GM23338 (cell line): Measurements from ENCODE around the gene SEMA4A. TPM values are rescaled to one million over a fixed set of nuclear protein-coding genes. Genes with fewer than 3 reads are reported as not detected.

Experiments used
- ATAC-seq: fragments of 200-7000 bp; cut with Tn5 transposase; 3 replicates; pipeline ENCODE4 v1.9.1; 2020
- DNase-seq: peaks from one replicate; pipeline ENCODE4 v3.0.0-alpha.2; 2015; ENCODE audit warnings: low spot score
- H2AFZ ChIP-seq: fragments of 200-600 bp; sonication (generic); 2 replicates; pipeline ENCODE4 v1.8.0; 2016; ENCODE audit warnings: antibody characterized with exemption, mild to moderate bottlenecking, moderate library complexity
- H3F3A ChIP-seq: fragments of 200-600 bp; sonication (generic); replicated peaks from 2 replicates; pipeline ENCODE4 v1.8.0; 2017; ENCODE audit warnings: antibody characterized with exemption, mixed run types, low read depth
- H3K27ac ChIP-seq: fragments of 200-600 bp; sonication (generic); 2 replicates; pipeline ENCODE4 v1.6.1; 2016; ENCODE audit warnings: low read depth
- H3K27me3 ChIP-seq: fragments of 200-600 bp; sonication (generic); 2 replicates; pipeline ENCODE4 v1.8.0; 2016; ENCODE audit warnings: mild to moderate bottlenecking, mixed run types, moderate library complexity; ENCODE audit not compliant: insufficient read depth
- H3K36me3 ChIP-seq: fragments of 200-600 bp; sonication (generic); 2 replicates; pipeline ENCODE4 v1.8.0; 2016; ENCODE audit warnings: mild to moderate bottlenecking; ENCODE audit not compliant: insufficient read depth
- H3K4me1 ChIP-seq: fragments of 200-600 bp; sonication (generic); 2 replicates; pipeline ENCODE4 v1.8.0; 2016; ENCODE audit warnings: mild to moderate bottlenecking, moderate library complexity; ENCODE audit not compliant: insufficient read depth
- H3K4me2 ChIP-seq: fragments of 200-600 bp; sonication (generic); 2 replicates; pipeline ENCODE4 v1.7.1; 2017; ENCODE audit warnings: mixed run types
- H3K4me3 ChIP-seq: fragments of 200-600 bp; sonication (generic); 2 replicates; pipeline ENCODE4 v1.6.1; 2016; ENCODE audit warnings: mixed run types
- H3K79me2 ChIP-seq: fragments of 200-600 bp; sonication (generic); replicated peaks from 2 replicates; pipeline ENCODE4 v1.8.0; 2017; ENCODE audit warnings: mild to moderate bottlenecking; ENCODE audit not compliant: insufficient read depth
- H3K9me2 ChIP-seq: fragments of 200-600 bp; sonication (generic); 2 replicates; pipeline ENCODE4 v1.8.0; 2017; ENCODE audit not compliant: insufficient read depth
- H4K20me1 ChIP-seq: fragments of 200-600 bp; sonication (generic); replicated peaks from 2 replicates; pipeline ENCODE4 v1.8.0; 2017; ENCODE audit warnings: mild to moderate bottlenecking; ENCODE audit not compliant: insufficient read depth
- H3K27ac Mint-ChIP-seq: 2 replicates; pipeline ENCODE4 v1.8.0; 2020; ENCODE audit warnings: inconsistent platforms, mild to moderate bottlenecking, moderate library complexity, mixed read lengths
- H3K27me3 Mint-ChIP-seq: 3 replicates; pipeline ENCODE4 v1.8.0; 2022; ENCODE audit warnings: low read depth, mild to moderate bottlenecking, moderate library complexity, mixed read lengths, inconsistent platforms; ENCODE audit not compliant: insufficient read depth, poor library complexity
- H3K36me3 Mint-ChIP-seq: 3 replicates; pipeline ENCODE4 v1.8.0; 2021; ENCODE audit warnings: low read depth, mild to moderate bottlenecking, inconsistent platforms, moderate library complexity, mixed read lengths
- H3K4me1 Mint-ChIP-seq: 3 replicates; pipeline ENCODE4 v1.8.0; 2020; ENCODE audit warnings: mild to moderate bottlenecking, inconsistent platforms, mixed read lengths
- H3K4me3 Mint-ChIP-seq: 3 replicates; pipeline ENCODE4 v1.8.0; 2021; ENCODE audit warnings: moderate library complexity, mild to moderate bottlenecking, inconsistent platforms, mixed read lengths
- H3K9me3 Mint-ChIP-seq: 3 replicates; pipeline ENCODE4 v1.8.0; 2020; ENCODE audit warnings: moderate library complexity, mild to moderate bottlenecking, inconsistent platforms, mixed read lengths
- CREB1 ChIP-seq: fragments of 250-450 bp; sonication (Bioruptor Pico); IDR thresholded peaks from 2 replicates; pipeline ENCODE4 v1.5.0; 2020; ENCODE audit warnings: low read depth, mild to moderate bottlenecking, moderate library complexity
- CTCF ChIP-seq, 2 experiments: fragments of 200-600 bp in 1 of 2; sonication (generic) in 1 of 2; conservative IDR thresholded peaks; 2 replicates each; pipeline versions ENCODE4 v1.5.1 to v1.6.1; 2016 to 2017; ENCODE audit warnings: antibody characterized with exemption in 2 of 2, low read depth in 2 of 2, mild to moderate bottlenecking in 2 of 2, moderate library complexity in 1 of 2
- ETS1 ChIP-seq: IDR thresholded peaks from 2 replicates; pipeline ENCODE4 v1.6.1; 2016; ENCODE audit warnings: antibody characterized with exemption
- EZH2 ChIP-seq: fragments of 200-600 bp; sonication (generic); IDR thresholded peaks from one replicate; pipeline ENCODE4 v1.8.0; 2017; ENCODE audit warnings: antibody characterized with exemption, mild to moderate bottlenecking, low read depth; ENCODE audit not compliant: unreplicated experiment
- EZH2phosphoT487 ChIP-seq: fragments of 200-600 bp; sonication (generic); IDR thresholded peaks from one replicate; pipeline ENCODE4 v1.8.1; 2018; ENCODE audit warnings: antibody characterized with exemption; ENCODE audit not compliant: unreplicated experiment
- JUNB ChIP-seq: IDR thresholded peaks from one replicate; pipeline ENCODE4 v1.6.1; 2016; ENCODE audit warnings: antibody characterized with exemption; ENCODE audit not compliant: unreplicated experiment
- NANOG ChIP-seq: IDR thresholded peaks from 2 replicates; pipeline ENCODE4 v1.6.1; 2016; ENCODE audit warnings: antibody characterized with exemption, borderline replicate concordance
- POLR2AphosphoS5 ChIP-seq: IDR thresholded peaks from 2 replicates; pipeline ENCODE4 v1.6.1; 2016; ENCODE audit warnings: antibody characterized with exemption, low read depth
- STAT1 ChIP-seq: IDR thresholded peaks from one replicate; pipeline ENCODE4 v1.6.1; 2016; ENCODE audit warnings: antibody characterized with exemption; ENCODE audit not compliant: unreplicated experiment
- ZNF114 ChIP-seq: fragments of 250-450 bp; sonication (Bioruptor Pico); IDR thresholded peaks from 2 replicates; pipeline ENCODE4 v1.5.0; 2020; ENCODE audit warnings: mild to moderate bottlenecking, moderate library complexity
- ZNF331 ChIP-seq: fragments of 250-450 bp; sonication (Bioruptor Pico); IDR thresholded peaks from 2 replicates; pipeline ENCODE4 v1.5.0; 2020; ENCODE audit warnings: low read depth, mild to moderate bottlenecking, moderate library complexity
- polyA plus RNA-seq: library from polyadenylated mRNA; unstranded; fragments of >200 nt; fragmentation: Nextera tagmentation; extraction: Ambion mirVana; gene quantifications from 2 replicates; pipeline ENCODE4 v1.2.1, GENCODE V29; 2016
- total RNA-seq: library from RNA; depleted of rRNA; stranded (reverse); fragments of >200 nt; shearing (Covaris generic); gene quantifications from 2 replicates; pipeline ENCODE4 v1.2.3, GENCODE V29; 2014
- TF ChIP-seq, protein P1 (sequence below): IDR thresholded peaks from one replicate; pipeline ENCODE4 v1.6.1; 2018; ENCODE audit warnings: antibody characterized with exemption; ENCODE audit not compliant: unreplicated experiment
- TF ChIP-seq, protein P2 (sequence below): fragments of 250-450 bp; sonication (Bioruptor Pico); IDR thresholded peaks from 2 replicates; pipeline ENCODE4 v1.5.0; 2020; ENCODE audit warnings: mild to moderate bottlenecking, moderate library complexity

Gene SEMA4A
- total and polyA plus RNA-seq, 2 experiments from 2014 or later: 5.5 to 20.2 TPM

- Histone ChIP-seq H3K27ac (peak overlapping the region; percentile 96), H3K36me3 (0 out of 2 replicates have a peak, but pooled peaks cover 5% of the 10 kb centered on the region), H3K4me3 (peak overlapping the region; percentile 64), H2AFZ (no peak overlapping the region), H3K79me2 (peaks cover 50% of the 10 kb centered on the region), H3F3A (peaks cover 11% of the 10 kb centered on the region; the same call in 1 of the 2 replicates), H3K4me1 (peaks cover 27% of the 10 kb centered on the region), H3K9me2 (no peaks in the 10 kb centered on the region), H4K20me1 (peaks cover 11% of the 10 kb centered on the region; the same call in 1 of the 2 replicates), H3K4me2 (peak overlapping the region; percentile 98), H3K27me3 (no peaks in the 10 kb centered on the region)
- DNase-seq (no peak), ATAC-seq (no peak)
- Mint-ChIP-seq H3K27ac (peak overlapping the region; percentile 100), H3K36me3 (peaks cover 23% of the 10 kb centered on the region), H3K9me3 (no peaks in the 10 kb centered on the region), H3K4me3 (peak overlapping the region; percentile 96), H3K4me1 (peaks cover 25% of the 10 kb centered on the region), H3K27me3 (peaks cover 11% of the 10 kb centered on the region)
- TF ChIP-seq STAT1 (no peak), CREB1 (CRISPR knock-in tag) (no peak), EZH2phosphoT487 (no peak), ETS1 (no peak), POLR2AphosphoS5 (no peak), ZNF331 (no peak), JUNB (no peak), ZNF114 (CRISPR knock-in tag) (no peak), CTCF (conservative IDR thresholded peaks at IDR 0.05; ENCODE audit: low read depth in 2 of 2) (no peak), NANOG (no peak), EZH2 (no peak)
- TF ChIP-seq, protein P1, sequence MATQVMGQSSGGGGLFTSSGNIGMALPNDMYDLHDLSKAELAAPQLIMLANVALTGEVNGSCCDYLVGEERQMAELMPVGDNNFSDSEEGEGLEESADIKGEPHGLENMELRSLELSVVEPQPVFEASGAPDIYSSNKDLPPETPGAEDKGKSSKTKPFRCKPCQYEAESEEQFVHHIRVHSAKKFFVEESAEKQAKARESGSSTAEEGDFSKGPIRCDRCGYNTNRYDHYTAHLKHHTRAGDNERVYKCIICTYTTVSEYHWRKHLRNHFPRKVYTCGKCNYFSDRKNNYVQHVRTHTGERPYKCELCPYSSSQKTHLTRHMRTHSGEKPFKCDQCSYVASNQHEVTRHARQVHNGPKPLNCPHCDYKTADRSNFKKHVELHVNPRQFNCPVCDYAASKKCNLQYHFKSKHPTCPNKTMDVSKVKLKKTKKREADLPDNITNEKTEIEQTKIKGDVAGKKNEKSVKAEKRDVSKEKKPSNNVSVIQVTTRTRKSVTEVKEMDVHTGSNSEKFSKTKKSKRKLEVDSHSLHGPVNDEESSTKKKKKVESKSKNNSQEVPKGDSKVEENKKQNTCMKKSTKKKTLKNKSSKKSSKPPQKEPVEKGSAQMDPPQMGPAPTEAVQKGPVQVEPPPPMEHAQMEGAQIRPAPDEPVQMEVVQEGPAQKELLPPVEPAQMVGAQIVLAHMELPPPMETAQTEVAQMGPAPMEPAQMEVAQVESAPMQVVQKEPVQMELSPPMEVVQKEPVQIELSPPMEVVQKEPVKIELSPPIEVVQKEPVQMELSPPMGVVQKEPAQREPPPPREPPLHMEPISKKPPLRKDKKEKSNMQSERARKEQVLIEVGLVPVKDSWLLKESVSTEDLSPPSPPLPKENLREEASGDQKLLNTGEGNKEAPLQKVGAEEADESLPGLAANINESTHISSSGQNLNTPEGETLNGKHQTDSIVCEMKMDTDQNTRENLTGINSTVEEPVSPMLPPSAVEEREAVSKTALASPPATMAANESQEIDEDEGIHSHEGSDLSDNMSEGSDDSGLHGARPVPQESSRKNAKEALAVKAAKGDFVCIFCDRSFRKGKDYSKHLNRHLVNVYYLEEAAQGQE: no peak
- TF ChIP-seq, protein P2, sequence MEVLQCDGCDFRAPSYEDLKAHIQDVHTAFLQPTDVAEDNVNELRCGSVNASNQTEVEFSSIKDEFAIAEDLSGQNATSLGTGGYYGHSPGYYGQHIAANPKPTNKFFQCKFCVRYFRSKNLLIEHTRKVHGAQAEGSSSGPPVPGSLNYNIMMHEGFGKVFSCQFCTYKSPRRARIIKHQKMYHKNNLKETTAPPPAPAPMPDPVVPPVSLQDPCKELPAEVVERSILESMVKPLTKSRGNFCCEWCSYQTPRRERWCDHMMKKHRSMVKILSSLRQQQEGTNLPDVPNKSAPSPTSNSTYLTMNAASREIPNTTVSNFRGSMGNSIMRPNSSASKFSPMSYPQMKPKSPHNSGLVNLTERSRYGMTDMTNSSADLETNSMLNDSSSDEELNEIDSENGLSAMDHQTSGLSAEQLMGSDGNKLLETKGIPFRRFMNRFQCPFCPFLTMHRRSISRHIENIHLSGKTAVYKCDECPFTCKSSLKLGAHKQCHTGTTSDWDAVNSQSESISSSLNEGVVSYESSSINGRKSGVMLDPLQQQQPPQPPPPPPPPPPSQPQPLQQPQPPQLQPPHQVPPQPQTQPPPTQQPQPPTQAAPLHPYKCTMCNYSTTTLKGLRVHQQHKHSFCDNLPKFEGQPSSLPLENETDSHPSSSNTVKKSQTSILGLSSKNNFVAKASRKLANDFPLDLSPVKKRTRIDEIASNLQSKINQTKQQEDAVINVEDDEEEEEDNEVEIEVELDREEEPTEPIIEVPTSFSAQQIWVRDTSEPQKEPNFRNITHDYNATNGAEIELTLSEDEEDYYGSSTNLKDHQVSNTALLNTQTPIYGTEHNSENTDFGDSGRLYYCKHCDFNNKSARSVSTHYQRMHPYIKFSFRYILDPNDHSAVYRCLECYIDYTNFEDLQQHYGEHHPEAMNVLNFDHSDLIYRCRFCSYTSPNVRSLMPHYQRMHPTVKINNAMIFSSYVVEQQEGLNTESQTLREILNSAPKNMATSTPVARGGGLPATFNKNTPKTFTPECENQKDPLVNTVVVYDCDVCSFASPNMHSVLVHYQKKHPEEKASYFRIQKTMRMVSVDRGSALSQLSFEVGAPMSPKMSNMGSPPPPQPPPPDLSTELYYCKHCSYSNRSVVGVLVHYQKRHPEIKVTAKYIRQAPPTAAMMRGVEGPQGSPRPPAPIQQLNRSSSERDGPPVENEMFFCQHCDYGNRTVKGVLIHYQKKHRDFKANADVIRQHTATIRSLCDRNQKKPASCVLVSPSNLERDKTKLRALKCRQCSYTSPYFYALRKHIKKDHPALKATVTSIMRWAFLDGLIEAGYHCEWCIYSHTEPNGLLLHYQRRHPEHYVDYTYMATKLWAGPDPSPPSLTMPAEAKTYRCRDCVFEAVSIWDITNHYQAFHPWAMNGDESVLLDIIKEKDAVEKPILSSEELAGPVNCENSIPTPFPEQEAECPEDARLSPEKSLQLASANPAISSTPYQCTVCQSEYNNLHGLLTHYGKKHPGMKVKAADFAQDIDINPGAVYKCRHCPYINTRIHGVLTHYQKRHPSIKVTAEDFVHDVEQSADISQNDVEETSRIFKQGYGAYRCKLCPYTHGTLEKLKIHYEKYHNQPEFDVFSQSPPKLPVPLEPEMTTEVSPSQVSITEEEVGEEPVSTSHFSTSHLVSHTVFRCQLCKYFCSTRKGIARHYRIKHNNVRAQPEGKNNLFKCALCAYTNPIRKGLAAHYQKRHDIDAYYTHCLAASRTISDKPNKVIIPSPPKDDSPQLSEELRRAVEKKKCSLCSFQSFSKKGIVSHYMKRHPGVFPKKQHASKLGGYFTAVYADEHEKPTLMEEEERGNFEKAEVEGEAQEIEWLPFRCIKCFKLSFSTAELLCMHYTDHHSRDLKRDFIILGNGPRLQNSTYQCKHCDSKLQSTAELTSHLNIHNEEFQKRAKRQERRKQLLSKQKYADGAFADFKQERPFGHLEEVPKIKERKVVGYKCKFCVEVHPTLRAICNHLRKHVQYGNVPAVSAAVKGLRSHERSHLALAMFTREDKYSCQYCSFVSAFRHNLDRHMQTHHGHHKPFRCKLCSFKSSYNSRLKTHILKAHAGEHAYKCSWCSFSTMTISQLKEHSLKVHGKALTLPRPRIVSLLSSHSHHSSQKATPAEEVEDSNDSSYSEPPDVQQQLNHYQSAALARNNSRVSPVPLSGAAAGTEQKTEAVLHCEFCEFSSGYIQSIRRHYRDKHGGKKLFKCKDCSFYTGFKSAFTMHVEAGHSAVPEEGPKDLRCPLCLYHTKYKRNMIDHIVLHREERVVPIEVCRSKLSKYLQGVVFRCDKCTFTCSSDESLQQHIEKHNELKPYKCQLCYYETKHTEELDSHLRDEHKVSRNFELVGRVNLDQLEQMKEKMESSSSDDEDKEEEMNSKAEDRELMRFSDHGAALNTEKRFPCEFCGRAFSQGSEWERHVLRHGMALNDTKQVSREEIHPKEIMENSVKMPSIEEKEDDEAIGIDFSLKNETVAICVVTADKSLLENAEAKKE: no peak
These were observed 60.2 kb downstream of the SEMA4A start for GRCh38 chr1:156213644-156213966.
